GM18870 (cell line): ENCODE results near the gene ACP2.

ENCODE experiments used
- ATAC-seq: cut with Tn5 transposase; IDR thresholded peaks from one replicate; pipeline ENCODE4 v1.9.1; 2021; ENCODE audit warnings: moderate library complexity; ENCODE audit not compliant: unreplicated experiment

The ACP2 gene

DNA sequence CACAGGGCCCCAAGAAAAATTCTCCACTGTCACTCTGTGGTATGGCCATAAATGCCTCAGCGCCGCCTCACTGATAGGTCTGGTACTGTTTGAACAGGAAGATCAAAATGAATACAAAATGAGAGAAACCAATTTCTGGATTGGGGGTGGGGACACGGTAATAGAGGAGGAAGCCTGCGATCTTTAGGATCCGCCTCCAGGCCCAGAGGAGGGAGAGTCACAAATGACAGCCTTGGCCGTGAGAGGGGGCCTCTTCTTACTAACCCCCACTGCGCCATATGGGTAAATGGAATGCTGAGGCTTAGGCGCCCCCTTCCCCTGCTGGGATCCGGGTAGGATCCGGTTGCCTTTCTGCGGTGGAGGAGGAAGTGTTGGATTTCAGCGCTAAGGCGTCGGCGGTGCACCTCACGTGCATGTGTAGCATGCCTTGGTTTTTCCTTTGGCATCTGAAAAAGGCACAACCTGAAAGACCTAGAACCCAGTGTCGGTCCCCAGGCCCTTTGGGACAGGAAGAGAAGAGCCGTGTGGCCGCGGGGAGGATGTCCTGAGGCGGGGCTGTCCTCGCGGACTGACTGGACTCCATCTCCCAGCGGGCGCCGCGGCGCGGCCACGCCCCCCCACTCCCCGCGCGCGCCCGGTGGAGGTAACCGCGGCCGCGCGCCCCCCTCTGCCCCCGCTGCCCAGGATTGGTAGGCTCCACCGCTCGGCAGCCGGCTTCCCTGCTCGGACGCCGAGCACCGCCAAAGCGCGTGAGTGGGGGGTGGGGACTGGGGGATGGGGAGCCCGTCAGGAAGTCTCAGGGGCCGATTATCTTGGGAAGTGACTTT, 20.6 kb upstream of the ACP2 start:
- ATAC-seq = peak; percentile 31

DNA sequence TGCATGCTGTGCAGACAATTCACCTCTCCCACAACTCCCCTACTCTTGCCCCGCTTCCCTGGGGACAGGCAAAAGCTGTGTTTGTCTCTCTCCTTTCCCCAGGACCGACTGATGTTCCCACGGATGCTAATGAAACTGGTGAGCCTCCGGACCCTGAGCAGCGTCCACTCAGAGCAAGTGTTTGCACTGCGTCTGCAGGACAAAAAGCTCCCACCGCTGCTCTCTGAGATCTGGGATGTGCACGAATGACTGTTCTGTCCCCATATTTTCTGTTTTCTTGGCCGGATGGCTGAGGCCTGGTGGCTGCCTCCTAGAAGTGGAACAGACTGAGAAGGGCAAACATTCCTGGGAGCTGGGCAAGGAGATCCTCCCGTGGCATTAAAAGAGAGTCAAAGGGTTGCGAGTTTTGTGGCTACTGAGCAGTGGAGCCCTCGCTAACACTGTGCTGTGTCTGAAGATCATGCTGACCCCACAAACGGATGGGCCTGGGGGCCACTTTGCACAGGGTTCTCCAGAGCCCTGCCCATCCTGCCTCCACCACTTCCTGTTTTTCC, 19.9 kb upstream of the ACP2 start:
- no peak for ATAC-seq

DNA sequence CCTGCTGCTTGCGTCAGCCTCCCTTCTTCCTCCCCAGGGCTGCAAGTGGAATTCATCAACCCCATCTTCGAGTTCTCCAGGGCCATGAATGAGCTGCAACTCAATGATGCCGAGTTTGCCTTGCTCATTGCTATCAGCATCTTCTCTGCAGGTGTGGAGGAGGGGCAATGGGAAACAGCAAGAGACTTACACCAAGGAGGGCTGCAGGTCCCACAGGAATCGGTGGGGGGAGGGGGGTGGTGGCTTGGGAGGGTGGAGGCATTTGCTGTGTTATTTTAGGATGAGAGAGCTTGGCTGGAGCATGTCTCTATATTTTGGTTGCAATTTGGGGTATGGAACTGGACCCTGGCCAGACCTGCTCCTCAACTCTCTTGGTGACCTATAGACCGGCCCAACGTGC, 19.3 kb upstream of the ACP2 start:
- no peak for ATAC-seq

DNA sequence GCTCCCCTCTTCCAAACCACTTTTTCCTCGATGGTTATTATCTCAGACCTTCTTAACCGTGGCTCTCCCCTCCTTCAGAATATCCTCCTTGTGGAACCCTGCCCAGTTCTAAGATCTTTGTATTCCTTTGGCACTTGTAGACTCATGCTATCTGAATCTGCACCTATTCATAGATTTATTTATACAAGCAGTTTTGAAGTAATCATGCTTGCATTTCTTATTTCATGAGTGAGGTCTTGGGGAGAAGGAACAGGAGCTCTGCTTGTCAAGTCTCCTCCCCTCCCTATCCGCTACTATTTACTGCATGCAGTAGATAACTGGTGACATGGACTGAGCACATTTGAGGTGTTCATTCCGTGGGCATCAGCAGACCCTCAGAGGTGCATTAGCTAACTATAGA, 15.9 kb upstream of the ACP2 start:
- ATAC-seq = no peak

DNA sequence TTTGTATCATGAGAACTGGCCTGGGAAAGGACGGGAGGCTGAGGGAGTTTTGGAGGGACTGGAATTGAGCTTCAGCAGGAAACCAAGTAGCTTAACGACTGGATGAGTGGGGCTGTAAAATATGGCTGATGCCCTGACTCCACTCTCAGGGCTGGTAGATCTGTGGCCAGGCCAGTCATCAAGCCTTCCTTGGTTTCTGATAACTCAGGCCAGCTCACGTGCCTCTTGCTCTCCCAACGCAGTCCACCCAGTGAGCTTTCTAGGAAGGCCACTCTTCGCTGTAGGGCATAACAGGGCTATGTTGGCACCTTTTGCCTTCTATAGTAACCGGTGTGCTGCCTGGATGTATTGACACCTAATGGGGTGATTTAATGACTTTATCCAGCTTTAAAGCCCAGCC, 15.5 kb upstream of the ACP2 start:
- no peak for ATAC-seq

DNA sequence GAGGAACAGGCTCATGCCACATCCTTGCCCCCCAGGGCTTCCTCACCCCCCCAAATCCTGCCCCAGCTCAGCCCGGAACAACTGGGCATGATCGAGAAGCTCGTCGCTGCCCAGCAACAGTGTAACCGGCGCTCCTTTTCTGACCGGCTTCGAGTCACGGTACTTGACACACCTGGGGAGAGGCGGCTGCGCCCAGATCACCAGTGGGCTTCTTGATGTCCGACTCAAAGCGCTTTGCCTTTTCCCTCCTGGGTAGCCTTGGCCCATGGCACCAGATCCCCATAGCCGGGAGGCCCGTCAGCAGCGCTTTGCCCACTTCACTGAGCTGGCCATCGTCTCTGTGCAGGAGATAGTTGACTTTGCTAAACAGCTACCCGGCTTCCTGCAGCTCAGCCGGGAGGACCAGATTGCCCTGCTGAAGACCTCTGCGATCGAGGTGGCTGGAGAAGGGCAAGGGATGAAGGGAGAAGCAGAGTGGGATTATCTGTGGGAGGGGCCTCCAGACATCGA, 12.7 kb upstream of the ACP2 start:
- no peak for ATAC-seq

DNA sequence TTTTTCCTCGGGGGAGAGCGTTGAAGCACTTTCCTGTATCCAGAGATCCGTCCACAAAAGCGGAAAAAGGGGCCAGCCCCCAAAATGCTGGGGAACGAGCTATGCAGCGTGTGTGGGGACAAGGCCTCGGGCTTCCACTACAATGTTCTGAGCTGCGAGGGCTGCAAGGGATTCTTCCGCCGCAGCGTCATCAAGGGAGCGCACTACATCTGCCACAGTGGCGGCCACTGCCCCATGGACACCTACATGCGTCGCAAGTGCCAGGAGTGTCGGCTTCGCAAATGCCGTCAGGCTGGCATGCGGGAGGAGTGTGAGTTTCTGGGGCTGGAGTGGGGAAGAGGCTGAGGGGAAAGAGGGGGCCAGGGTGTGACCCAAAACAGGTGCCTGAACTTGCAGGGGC, 11.8 kb upstream of the ACP2 start:
- no peak for ATAC-seq

DNA sequence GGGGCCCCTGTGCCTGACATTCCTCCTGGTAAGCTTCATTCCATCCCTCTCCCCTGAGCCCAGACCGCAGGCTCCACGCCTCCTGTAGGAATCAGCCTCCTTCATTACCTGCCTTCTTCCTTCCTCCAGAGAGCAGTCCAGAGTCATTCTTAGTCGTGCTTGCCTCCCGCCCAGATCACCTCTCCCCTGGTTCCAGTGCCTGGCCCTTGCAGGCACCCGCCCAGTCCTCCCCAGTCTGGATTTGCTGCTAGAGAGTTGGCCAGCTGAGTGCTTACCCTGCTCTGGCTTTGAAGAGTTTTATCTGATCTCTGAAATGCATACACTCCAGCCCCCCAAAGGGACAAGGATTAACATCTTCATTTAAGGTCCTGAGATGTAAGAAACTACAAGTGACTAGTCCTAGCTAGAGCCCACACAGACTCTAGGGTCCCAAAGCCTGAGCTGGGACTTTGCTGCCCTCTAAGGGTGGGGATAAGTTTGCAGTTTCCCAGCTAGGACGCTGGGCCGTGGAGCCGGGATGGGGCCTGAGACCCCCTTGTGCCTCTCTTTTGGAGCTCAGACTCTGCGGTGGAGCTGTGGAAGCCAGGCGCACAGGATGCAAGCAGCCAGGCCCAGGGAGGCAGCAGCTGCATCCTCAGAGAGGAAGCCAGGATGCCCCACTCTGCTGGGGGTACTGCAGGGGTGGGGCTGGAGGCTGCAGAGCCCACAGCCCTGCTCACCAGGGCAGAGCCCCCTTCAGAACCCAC, 10.8 kb upstream of the ACP2 start:
- no peak for ATAC-seq

DNA sequence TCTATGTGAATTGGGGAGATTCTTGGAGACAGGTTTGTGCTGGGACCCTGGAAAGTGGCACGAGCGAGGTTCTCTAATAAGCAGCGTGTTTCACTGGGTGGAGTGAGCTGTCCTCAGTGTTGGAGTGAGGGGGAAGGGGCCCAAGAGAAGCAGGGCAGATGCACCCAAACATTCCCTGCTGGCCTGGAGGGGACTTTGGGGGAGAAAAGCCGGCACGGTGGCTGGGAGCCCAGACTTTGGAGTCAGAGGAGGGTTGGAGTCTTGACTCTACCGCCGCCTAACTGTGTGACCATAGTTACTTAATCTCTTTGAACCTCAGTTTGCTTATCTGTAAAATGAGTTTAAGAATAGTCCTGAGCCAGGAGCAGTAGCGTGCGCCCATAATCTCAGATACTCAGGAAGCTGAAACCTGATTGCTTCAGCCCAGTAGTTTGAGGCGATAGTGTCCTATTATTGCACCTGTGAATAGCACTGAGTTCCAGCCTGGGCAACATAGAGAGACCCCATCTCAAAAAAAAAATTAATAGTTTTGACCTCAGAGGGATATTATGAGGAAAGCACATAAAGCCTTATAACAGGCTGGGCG, 9.8 kb upstream of the ACP2 start:
- no peak for ATAC-seq

DNA sequence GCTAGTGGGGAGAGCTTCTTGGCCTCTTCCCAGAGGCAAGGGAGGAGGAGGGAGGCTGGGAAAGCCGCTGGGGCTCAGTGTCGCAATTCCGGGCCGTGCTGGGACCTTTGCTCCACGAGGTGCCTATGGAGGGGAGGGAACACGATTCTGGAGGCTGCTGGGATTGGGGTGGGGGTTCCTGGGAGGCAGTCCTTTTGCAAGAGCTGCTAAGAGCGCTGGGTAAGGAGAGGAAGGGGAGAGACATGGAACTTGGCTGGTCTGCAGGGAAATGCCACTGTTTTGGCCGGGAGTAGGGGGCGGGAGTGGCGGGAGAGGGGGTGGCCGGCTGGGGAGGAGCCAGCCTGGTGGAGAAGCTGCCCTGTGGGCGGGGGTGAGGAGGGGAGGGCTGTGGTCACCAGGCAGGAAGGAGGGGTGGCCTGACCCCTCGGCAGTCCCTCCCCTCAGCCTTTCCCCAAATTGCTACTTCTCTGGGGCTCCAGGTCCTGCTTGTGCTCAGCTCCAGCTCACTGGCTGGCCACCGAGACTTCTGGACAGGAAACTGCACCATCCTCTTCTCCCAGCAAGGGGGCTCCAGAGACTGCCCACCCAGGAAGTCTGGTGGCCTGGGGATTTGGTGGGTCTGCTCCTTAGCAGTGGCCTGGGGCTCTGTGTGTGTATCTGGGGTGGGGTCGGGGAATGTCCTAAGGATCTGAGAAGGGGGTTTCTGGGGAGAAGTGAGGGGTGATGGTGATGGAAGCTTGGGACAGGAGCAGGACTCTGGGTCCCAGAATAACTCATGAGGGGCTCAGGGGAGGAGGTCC, 9.1 kb upstream of the ACP2 start, which contains the start of gene NR1H3:
Gene NR1H3, plus strand, starts transcription at position 480 of the 800 bp plus-strand sequence. CDS start 1,221 bp downstream, outside the sequence.
- no peak for ATAC-seq

DNA sequence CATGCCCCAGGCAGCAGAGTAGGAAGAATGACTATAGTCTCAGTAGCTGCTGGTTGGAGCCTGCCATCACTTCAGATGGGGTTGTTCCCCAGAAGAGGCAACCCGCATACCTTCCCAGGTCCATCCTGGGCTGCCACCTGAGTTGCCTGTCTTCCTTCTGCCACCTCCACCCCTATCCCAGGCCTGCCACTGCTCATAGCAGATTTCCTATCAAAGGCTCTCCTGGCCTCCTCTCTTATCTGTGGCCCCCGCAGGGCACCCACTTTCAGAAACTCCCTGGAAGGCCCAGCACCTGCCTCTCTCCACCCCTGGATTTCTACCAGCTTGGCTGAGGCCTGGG, 8.5 kb upstream of the ACP2 start:
- ATAC-seq = no peak

DNA sequence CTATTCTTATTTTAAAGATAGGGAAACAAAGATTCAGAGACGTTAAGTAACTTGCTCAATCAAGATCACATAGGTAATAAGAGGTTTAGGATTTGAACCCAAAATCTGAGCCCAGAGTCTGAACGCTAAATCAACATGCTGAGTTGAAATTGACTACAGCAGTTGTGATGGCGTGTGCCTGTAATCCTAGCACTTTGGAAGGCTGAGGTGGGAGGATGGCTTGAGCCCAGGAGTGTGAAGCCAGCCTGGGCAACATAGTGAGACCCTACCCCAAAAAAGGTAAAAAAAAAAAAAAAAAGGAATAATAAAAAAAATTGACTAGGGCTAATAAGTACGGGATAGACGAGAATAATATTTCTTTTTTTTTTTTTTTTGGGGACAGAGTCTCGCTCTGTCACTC, 7.8 kb upstream of the ACP2 start:
- no peak for ATAC-seq

DNA sequence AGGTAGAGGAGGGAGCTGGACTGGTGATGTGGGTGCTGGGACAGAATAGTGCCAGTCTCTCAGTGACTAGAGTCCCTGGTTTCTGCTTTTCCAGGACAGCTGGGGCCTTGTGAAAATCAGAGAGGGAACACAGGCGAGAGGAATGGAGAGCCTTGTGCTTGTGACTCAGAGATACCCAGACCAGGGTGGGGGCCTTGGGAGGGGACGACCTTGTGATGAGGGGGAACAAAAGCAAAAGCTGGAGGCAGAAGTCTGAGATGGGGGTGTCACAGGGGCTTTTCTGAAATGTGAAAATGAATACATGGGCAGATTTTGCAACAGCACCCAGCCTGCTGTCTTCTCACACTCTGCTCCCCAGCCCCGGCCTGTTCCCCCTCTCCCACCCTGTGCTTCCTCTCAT, 5.8 kb upstream of the ACP2 start:
- no peak for ATAC-seq

DNA sequence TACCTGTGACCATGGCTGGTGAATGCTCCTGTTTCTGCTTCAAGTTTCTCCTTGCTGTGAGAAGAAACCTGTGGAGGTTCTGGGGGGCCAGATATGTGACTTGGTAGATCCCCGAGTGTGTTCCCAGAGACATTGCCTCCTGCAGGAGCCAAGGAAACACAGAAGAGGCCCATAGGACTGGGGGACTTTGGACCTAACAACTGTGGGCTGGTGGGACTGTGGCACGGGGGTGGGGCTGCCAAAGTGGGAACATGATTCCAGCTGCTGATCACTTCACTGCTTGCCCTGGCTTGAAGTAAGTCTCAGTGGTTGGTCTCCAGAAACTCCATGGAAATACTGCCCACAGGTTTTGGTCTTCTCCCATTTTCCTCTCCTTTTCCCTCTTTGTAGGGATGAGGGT, 5.0 kb upstream of the ACP2 start:
- no peak for ATAC-seq

DNA sequence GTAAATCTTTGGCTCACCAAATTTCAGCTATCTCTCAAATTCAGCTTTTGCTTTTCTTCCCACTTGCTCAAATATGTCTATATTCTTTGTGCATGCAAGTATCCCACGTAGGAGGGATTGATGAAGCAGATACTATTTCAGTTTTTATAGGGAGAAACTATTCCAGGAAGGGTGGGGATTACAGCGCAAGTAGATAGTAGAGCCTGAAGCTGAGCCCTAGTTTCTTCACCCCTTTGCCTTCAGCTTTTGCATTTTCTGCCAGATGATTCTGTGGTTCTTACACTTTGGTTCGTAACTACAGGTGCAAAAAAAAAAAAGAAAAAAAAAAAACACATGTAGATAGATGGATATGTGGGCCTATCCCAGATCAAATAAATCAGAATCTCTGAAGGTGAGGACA, 3.1 kb upstream of the ACP2 start:
- no peak for ATAC-seq

DNA sequence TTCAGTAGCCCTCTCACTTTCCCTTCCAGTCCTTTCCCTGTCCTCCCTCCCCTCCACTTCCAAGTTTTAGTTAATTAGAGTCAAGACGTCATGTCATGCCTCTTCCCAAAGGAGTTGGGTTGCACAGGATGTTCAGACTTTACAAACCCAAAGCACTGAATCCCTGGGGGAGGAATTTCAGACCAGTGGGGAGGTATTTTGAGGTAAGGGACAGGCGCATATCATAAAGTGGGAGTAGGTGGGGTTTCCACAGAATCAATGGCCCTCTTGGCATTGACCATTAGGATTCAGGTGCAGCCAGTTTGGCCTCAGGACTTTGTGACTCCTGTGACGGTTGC, 733 bp upstream of the ACP2 start:
- ATAC-seq = no peak

DNA sequence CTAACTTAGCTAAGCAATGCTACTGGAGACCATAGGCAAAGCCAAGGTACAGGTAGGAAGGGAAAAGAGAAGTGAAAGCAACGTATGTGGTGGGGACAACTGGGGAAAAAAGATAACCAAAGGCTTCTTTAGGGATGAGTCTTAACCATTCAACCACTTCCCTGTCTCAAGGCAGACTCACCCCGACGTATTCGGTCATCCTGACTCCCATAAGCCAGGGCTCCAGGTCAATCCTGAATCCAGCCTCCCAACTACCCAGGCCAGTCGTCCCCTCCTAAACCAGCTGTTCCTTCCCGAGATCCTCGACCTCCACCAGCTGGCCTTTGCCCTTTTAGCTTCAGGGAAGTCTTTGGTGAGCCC, 330 bp downstream of the ACP2 start:
- ATAC-seq = peak; percentile 24

DNA sequence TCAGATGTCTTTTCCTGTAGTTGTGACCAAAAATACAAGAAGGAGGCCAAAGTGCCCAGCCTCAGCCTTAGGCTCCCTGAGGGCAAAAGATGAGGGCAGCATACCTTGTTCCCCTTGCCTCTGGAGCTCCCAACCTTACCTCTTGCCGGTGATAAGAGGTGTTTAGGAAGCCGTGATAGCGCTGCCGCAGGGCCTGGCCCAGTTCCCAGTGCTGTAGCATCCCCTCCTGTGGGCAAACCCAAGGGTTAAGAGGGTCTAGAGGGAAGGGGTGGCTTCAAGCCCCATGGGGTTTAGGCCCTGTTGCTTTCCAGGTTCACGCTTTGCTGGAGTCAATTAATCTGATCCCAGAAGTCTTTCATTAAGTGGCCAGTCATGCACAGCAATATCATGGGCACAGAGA, 1.1 kb downstream of the ACP2 start:
- ATAC-seq = no peak

DNA sequence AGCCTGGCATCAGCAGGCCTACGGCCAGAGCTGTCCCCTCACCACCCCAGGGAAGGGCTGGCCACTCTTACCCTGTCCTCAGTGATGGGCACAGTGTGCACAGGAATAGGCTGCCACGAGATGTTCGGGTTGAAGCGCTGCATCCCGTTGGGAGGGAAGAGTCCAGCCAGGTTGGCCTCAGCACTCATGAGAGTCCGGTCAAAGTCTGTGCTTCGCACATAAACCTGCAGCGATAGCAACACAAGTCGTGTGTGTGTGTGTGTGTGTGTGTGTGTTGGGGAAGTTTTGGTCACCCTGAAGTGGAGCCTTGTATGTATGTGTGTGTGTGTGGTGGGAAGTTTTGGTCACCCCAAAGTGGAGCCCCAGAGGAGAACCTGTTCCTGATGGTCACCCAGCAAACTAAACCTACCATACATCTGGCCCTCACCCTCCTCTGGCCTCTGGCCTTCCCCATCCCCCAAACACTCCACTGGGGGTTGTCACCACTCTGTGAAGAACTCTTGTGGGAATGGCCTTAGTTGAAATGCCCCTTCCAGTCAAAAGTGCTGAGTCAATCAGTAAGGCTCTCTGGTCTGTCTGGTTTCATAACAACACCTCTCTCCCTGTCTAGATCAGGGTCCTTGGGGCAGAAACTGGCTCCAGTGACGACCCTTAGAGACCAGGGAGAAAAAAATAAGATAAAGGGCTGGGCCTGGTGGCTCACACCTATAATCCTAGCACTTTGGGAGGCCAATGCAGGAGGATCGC, 2.8 kb downstream of the ACP2 start:
- no peak for ATAC-seq
